Fibroblast of lung (primary cell): Measurements from ENCODE around the gene PDE4B.

Source experiments
- EZH2 ChIP-seq: IDR thresholded peaks from 2 replicates; pipeline ENCODE4 v1.5.1; 2012; ENCODE audit warnings: low read length, control low read depth, mild to moderate bottlenecking; ENCODE audit errors: missing control alignments
- TF ChIP-seq, protein P1 (sequence below), 2 donors: IDR thresholded peaks in 1 of 2; conservative IDR thresholded peaks in 1 of 2; 1 replicate in 1 of 2; 2 replicates in 1 of 2; pipeline ENCODE4 v1.5.1; 2011 to 2012; ENCODE audit warnings: low read length in 2 of 2, control low read depth in 1 of 2, inconsistent platforms in 1 of 2, low read depth in 1 of 2, mild to moderate bottlenecking in 1 of 2

DNA sequence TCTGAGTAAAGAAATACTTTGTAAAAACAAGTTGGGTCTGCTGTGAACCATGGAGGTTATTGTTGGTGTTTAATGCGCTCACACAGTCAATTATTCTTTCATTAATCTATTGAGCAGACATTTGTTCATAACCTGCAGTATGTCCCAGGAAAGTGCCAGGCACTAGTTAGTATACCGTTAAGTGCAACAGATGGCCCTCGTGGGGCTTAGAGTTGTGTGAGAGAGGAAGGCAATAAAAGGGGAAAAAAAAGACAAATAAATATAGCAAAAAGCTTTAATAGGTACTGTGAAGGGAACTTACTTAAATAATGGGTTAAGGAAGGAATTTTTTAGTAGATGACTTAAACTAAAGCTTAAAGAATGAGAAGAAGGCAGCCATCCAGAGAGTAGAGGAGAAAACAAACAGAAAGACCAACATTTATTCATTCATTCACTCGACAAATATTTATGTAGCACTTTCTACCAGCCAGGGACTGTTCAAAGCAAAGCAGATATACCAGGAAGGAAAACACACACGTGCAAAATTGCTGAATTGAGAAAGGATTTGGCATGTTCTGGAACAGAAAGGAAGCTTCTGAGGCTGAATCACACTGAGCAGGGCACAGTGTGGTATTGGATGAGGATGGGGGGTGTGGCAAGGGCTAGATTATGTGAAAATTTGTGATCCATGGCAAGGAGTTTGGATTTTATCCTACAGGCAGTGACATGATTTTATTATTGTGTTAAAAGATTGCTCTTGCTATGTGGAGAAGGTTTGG, 445.2 kb downstream of the PDE4B start:
- TF ChIP-seq, protein P1, sequence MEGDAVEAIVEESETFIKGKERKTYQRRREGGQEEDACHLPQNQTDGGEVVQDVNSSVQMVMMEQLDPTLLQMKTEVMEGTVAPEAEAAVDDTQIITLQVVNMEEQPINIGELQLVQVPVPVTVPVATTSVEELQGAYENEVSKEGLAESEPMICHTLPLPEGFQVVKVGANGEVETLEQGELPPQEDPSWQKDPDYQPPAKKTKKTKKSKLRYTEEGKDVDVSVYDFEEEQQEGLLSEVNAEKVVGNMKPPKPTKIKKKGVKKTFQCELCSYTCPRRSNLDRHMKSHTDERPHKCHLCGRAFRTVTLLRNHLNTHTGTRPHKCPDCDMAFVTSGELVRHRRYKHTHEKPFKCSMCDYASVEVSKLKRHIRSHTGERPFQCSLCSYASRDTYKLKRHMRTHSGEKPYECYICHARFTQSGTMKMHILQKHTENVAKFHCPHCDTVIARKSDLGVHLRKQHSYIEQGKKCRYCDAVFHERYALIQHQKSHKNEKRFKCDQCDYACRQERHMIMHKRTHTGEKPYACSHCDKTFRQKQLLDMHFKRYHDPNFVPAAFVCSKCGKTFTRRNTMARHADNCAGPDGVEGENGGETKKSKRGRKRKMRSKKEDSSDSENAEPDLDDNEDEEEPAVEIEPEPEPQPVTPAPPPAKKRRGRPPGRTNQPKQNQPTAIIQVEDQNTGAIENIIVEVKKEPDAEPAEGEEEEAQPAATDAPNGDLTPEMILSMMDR (conservative IDR thresholded peaks at IDR 0.05 in 1 of 2, IDR thresholded peaks at IDR 0.05 in 1 of 2; ENCODE audit: low read depth in 1 of 2, low read length in 2 of 2): no peak
- TF ChIP-seq EZH2: no peak
